ENCODE results near the gene PRKCH. TPM values are rescaled to one million over a fixed set of nuclear protein-coding genes. Genes with fewer than 3 reads are reported as not detected.

The PRKCH gene
- polyA plus RNA-seq, 1 donor from 2014 or later = 2.0 TPM

- Histone ChIP-seq H3F3A (ENCODE audit: insufficient read depth, low read length, poor library complexity, severe bottlenecking) (no peaks in the 10 kb centered on the region), H3K79me2 (replicated peaks; ENCODE audit: insufficient read depth, low read length) (no peaks in the 10 kb centered on the region), H2AFZ (ENCODE audit: low read depth, low read length) (no peak overlapping the region), H3K27me3 (ENCODE audit: insufficient read depth, low read depth, low read length) (no peaks in the 10 kb centered on the region), H4K20me1 (ENCODE audit: insufficient read depth) (no peaks in the 10 kb centered on the region), H3K9me3 (ENCODE audit: low read length) (no peaks in the 10 kb centered on the region), H3K27ac (ENCODE audit: low read length) (no peak overlapping the region), H3K4me3 (ENCODE audit: low read length) (no peak overlapping the region), H3K4me2 (ENCODE audit: low read length) (no peak overlapping the region), H3K9ac (ENCODE audit: low read length) (no peak overlapping the region), H3K9me2 (ENCODE audit: insufficient read depth, low read length) (no peaks in the 10 kb centered on the region), H3K36me3 (ENCODE audit: insufficient read depth, low read length) (no peaks in the 10 kb centered on the region)
- TF ChIP-seq EZH2 (IDR thresholded peaks at IDR 0.05; ENCODE audit: borderline replicate concordance, insufficient read depth, low read length, poor library complexity, severe bottlenecking) = no peak
- TF ChIP-seq, protein P1, sequence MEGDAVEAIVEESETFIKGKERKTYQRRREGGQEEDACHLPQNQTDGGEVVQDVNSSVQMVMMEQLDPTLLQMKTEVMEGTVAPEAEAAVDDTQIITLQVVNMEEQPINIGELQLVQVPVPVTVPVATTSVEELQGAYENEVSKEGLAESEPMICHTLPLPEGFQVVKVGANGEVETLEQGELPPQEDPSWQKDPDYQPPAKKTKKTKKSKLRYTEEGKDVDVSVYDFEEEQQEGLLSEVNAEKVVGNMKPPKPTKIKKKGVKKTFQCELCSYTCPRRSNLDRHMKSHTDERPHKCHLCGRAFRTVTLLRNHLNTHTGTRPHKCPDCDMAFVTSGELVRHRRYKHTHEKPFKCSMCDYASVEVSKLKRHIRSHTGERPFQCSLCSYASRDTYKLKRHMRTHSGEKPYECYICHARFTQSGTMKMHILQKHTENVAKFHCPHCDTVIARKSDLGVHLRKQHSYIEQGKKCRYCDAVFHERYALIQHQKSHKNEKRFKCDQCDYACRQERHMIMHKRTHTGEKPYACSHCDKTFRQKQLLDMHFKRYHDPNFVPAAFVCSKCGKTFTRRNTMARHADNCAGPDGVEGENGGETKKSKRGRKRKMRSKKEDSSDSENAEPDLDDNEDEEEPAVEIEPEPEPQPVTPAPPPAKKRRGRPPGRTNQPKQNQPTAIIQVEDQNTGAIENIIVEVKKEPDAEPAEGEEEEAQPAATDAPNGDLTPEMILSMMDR (IDR thresholded peaks at IDR 0.05; ENCODE audit: poor library complexity, severe bottlenecking) = no peak
- TF ChIP-seq, protein P2, sequence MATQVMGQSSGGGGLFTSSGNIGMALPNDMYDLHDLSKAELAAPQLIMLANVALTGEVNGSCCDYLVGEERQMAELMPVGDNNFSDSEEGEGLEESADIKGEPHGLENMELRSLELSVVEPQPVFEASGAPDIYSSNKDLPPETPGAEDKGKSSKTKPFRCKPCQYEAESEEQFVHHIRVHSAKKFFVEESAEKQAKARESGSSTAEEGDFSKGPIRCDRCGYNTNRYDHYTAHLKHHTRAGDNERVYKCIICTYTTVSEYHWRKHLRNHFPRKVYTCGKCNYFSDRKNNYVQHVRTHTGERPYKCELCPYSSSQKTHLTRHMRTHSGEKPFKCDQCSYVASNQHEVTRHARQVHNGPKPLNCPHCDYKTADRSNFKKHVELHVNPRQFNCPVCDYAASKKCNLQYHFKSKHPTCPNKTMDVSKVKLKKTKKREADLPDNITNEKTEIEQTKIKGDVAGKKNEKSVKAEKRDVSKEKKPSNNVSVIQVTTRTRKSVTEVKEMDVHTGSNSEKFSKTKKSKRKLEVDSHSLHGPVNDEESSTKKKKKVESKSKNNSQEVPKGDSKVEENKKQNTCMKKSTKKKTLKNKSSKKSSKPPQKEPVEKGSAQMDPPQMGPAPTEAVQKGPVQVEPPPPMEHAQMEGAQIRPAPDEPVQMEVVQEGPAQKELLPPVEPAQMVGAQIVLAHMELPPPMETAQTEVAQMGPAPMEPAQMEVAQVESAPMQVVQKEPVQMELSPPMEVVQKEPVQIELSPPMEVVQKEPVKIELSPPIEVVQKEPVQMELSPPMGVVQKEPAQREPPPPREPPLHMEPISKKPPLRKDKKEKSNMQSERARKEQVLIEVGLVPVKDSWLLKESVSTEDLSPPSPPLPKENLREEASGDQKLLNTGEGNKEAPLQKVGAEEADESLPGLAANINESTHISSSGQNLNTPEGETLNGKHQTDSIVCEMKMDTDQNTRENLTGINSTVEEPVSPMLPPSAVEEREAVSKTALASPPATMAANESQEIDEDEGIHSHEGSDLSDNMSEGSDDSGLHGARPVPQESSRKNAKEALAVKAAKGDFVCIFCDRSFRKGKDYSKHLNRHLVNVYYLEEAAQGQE (IDR thresholded peaks at IDR 0.05; ENCODE audit: borderline replicate concordance) = no peak
- TF ChIP-seq MXI1 (conservative IDR thresholded peaks at IDR 0.05; ENCODE audit: poor library complexity, severe bottlenecking) = no peak
- no peak for TF ChIP-seq TAF1 (IDR thresholded peaks at IDR 0.05; ENCODE audit: low read depth)
- no peak for TF ChIP-seq SMC3 (conservative IDR thresholded peaks at IDR 0.05; ENCODE audit: poor library complexity)
- TF ChIP-seq POLR2AphosphoS5 (IDR thresholded peaks at IDR 0.05) = no peak
- TF ChIP-seq RAD21 (conservative IDR thresholded peaks at IDR 0.05) = no peak
Measured at GRCh38 chr14:61503167-61503801, 181.9 kb downstream of the PRKCH start.

GRCh38 chr14:61504901-61505300 lies 183.5 kb downstream of the PRKCH start:
- no peaks in the 10 kb centered on the region for H4K20me1 ChIP-seq (ENCODE audit: insufficient read depth)
- no peak overlapping the region for H3K4me3 ChIP-seq (ENCODE audit: low read length)
- H3K27me3 ChIP-seq (ENCODE audit: insufficient read depth, low read depth, low read length) = no peaks in the 10 kb centered on the region
- no peaks in the 10 kb centered on the region for H3K79me2 ChIP-seq (replicated peaks; ENCODE audit: insufficient read depth, low read length)
- TF ChIP-seq, protein P2 (IDR thresholded peaks at IDR 0.05; ENCODE audit: borderline replicate concordance) = no peak
- TF ChIP-seq EZH2 (IDR thresholded peaks at IDR 0.05; ENCODE audit: borderline replicate concordance, insufficient read depth, low read length, poor library complexity, severe bottlenecking) = no peak
- TF ChIP-seq SMC3 (conservative IDR thresholded peaks at IDR 0.05; ENCODE audit: poor library complexity) = no peak
- no peak for TF ChIP-seq POLR2AphosphoS5 (IDR thresholded peaks at IDR 0.05)
- TF ChIP-seq RAD21 (conservative IDR thresholded peaks at IDR 0.05) = no peak
- TF ChIP-seq EP300 (conservative IDR thresholded peaks at IDR 0.05; ENCODE audit: poor library complexity, severe bottlenecking) = no peak
- TF ChIP-seq TAF1 (IDR thresholded peaks at IDR 0.05; ENCODE audit: low read depth) = no peak
- TF ChIP-seq, protein P1 (IDR thresholded peaks at IDR 0.05; ENCODE audit: poor library complexity, severe bottlenecking) = no peak
- TF ChIP-seq MXI1 (conservative IDR thresholded peaks at IDR 0.05; ENCODE audit: poor library complexity, severe bottlenecking) = no peak
- no peak overlapping the region for H2AFZ ChIP-seq (ENCODE audit: low read depth, low read length)
- H3K9me3 ChIP-seq (ENCODE audit: low read length) = no peaks in the 10 kb centered on the region
- H3F3A ChIP-seq (ENCODE audit: insufficient read depth, low read length, poor library complexity, severe bottlenecking) = no peaks in the 10 kb centered on the region
- no peak overlapping the region for H3K27ac ChIP-seq (ENCODE audit: low read length)
- no peak overlapping the region for H3K9ac ChIP-seq (ENCODE audit: low read length)
- H3K4me2 ChIP-seq (ENCODE audit: low read length) = no peak overlapping the region
- H3K9me2 ChIP-seq (ENCODE audit: insufficient read depth, low read length) = no peaks in the 10 kb centered on the region
- no peaks in the 10 kb centered on the region for H3K36me3 ChIP-seq (ENCODE audit: insufficient read depth, low read length)
